PC-3 (cell line): Measurements from ENCODE around the gene CCL17.

Source experiments
- CTCF ChIP-seq: fragments of 300-600 bp; sonication (generic); conservative IDR thresholded peaks from 2 replicates; pipeline ENCODE4 v1.5.1; 2017; ENCODE audit warnings: antibody characterized with exemption, low read depth, mild to moderate bottlenecking, low read length
- EZH2 ChIP-seq: fragments of 300-600 bp; sonication (generic); IDR thresholded peaks from one replicate; pipeline ENCODE4 v1.6.1; 2017; ENCODE audit warnings: antibody characterized with exemption, mild to moderate bottlenecking, low read length; ENCODE audit not compliant: unreplicated experiment
- EZH2phosphoT487 ChIP-seq: fragments of 300-600 bp; sonication (generic); IDR thresholded peaks from 2 replicates; pipeline ENCODE4 v1.6.1; 2018; ENCODE audit warnings: mild to moderate bottlenecking, antibody characterized with exemption, low read length, borderline replicate concordance

DNA sequence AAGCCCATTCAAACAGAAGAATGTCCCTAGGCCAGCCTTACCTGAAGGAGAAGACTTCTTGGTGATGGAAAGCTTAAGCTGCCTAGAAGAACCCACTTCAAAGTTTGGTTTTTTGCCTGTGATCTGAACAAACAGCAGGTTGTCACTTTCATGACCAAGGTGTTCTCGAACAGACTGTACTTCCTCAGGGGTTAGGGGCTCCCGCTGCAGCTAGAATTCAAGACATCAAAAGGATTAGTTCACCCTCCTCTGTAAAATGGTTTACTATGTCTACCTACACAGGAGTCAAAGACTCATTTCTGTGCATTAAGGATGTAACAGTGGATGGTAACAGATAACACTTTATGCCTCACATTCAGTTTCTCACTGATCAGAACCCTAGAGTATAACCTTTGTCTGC, 29.4 kb downstream of the CCL17 start:
- TF ChIP-seq CTCF, result no peak
- TF ChIP-seq EZH2, result no peak
- no peak for TF ChIP-seq EZH2phosphoT487
